SK-N-SH (cell line): ENCODE results near the gene CASP9. TPM values are rescaled to one million over a fixed set of nuclear protein-coding genes. Genes with fewer than 3 reads are reported as not detected.

Experiments
- CTCF ChIA-PET: fragments of 300-600, 350-600 bp; formaldehyde crosslinking; extraction: SDS; loops from one replicate; lab custom pipeline; 2021; lab: Yijun Ruan, JAX
- POLR2A ChIA-PET: fragments of 350-600 bp; sonication (Branson Sonifier 250); formaldehyde crosslinking; extraction: SDS; loops from one replicate; lab custom pipeline; 2020; ENCODE audit warnings: antibody characterized with exemption, inconsistent platforms; lab: Yijun Ruan, JAX
- DNase-seq: peaks from one replicate; pipeline ENCODE4 v3.0.0; 2012
- H2AFZ ChIP-seq: fragments of 200-600 bp; sonication (generic); 2 replicates; pipeline ENCODE4 v1.8.1; 2016; ENCODE audit warnings: antibody characterized with exemption, mild to moderate bottlenecking, low read depth
- H3F3A ChIP-seq: fragments of 200-600 bp; sonication (generic); replicated peaks from 2 replicates; pipeline ENCODE3; 2016; ENCODE audit warnings: antibody characterized with exemption, mild to moderate bottlenecking; ENCODE audit not compliant: insufficient read depth
- H3K27ac ChIP-seq, 2 experiments: fragments of 200-500 bp in 1 of 2; fragments of 200-600 bp in 1 of 2; sonication (Bioruptor generic) in 1 of 2; sonication (generic), shearing (Covaris generic) in 1 of 2; 2 replicates each; pipeline versions ENCODE4 v1.5.1 to v1.6.1; 2014 to 2016; ENCODE audit warnings: low read depth in 2 of 2, inconsistent platforms in 1 of 2, low read length in 1 of 2, mild to moderate bottlenecking in 1 of 2, mixed read lengths in 1 of 2
- H3K27me3 ChIP-seq: fragments of 200-600 bp; sonication (generic), shearing (Covaris generic); 2 replicates; pipeline ENCODE4 v1.6.1; 2016; ENCODE audit warnings: mixed run types; ENCODE audit not compliant: insufficient read depth
- H3K36me3 ChIP-seq, 2 experiments: fragments of 200-500 bp in 1 of 2; fragments of 200-600 bp in 1 of 2; sonication (Bioruptor generic) in 1 of 2; sonication (generic) in 1 of 2; replicated peaks in 1 of 2; 2 replicates each; pipeline versions ENCODE3 to v1.5.1; 2014 to 2016; ENCODE audit warnings: low read length in 1 of 2, mild to moderate bottlenecking in 1 of 2; ENCODE audit not compliant: insufficient read depth in 2 of 2, control insufficient read depth in 1 of 2
- H3K4me1 ChIP-seq, 2 experiments: fragments of 200-500 bp in 1 of 2; fragments of 200-600 bp in 1 of 2; sonication (Bioruptor generic) in 1 of 2; sonication (generic), shearing (Covaris generic) in 1 of 2; 2 replicates each; pipeline versions ENCODE4 v1.5.1 to v1.6.1; 2014 to 2016; ENCODE audit warnings: low read depth in 1 of 2, low read length in 1 of 2, mixed run types in 1 of 2; ENCODE audit not compliant: insufficient read depth in 2 of 2, control insufficient read depth in 1 of 2
- H3K4me2 ChIP-seq: fragments of 200-600 bp; sonication (generic), shearing (Covaris generic); 2 replicates; pipeline ENCODE4 v1.6.1; 2017; ENCODE audit warnings: mixed run types
- H3K4me3 ChIP-seq, 2 experiments: fragments of 200-500 bp in 1 of 2; fragments of 200-600 bp in 1 of 2; sonication (Bioruptor generic) in 1 of 2; sonication (generic), shearing (Covaris generic) in 1 of 2; 2 replicates each; pipeline versions ENCODE4 v1.5.1 to v1.8.1; 2014 to 2016; ENCODE audit warnings: low read depth in 2 of 2, inconsistent platforms in 1 of 2, low read length in 1 of 2, mild to moderate bottlenecking in 1 of 2, mixed read lengths in 1 of 2, moderate library complexity in 1 of 2
- H3K79me2 ChIP-seq: fragments of 200-600 bp; sonication (generic); 2 replicates; pipeline ENCODE4 v1.8.1; 2017; ENCODE audit warnings: mild to moderate bottlenecking; ENCODE audit not compliant: insufficient read depth
- H3K9ac ChIP-seq: fragments of 200-600 bp; sonication (generic); 2 replicates; pipeline ENCODE4 v1.6.1; 2017; ENCODE audit warnings: mixed run types
- H3K9me2 ChIP-seq: fragments of 200-600 bp; sonication (generic); 2 replicates; pipeline ENCODE4 v1.6.1; 2017; ENCODE audit warnings: mixed run types
- H3K9me3 ChIP-seq: fragments of 200-600 bp; sonication (generic); 2 replicates; pipeline ENCODE4 v1.6.1; 2017; ENCODE audit warnings: mixed run types, mild to moderate bottlenecking, moderate library complexity
- H4K20me1 ChIP-seq: fragments of 200-600 bp; sonication (generic); 2 replicates; pipeline ENCODE4 v1.6.1; 2017; ENCODE audit warnings: mild to moderate bottlenecking, mixed run types; ENCODE audit not compliant: insufficient read depth
- CHD2 ChIP-seq: fragments of 150-350 bp; IDR thresholded peaks from 2 replicates; pipeline ENCODE4 v1.6.1; 2018; ENCODE audit warnings: low read length; ENCODE audit not compliant: partially characterized antibody
- ELF1 ChIP-seq: IDR thresholded peaks from 2 replicates; pipeline ENCODE4 v1.4.0; 2012
- EP300 ChIP-seq, 2 experiments: IDR thresholded peaks; 2 replicates each; pipeline versions ENCODE4 v1.4.0 to v1.6.1; 2012; ENCODE audit warnings: borderline replicate concordance in 1 of 2, low read depth in 1 of 2, low read length in 1 of 2
- FOXJ3 ChIP-seq: sonication (generic); formaldehyde crosslinking; IDR thresholded peaks from 2 replicates; pipeline ENCODE4 v1.5.1; 2020; ENCODE audit warnings: mild to moderate bottlenecking, missing genetic modification reagents
- FOXM1 ChIP-seq: IDR thresholded peaks from 2 replicates; pipeline ENCODE4 v1.4.0; 2012; ENCODE audit warnings: low read depth, mild to moderate bottlenecking
- GABPA ChIP-seq: IDR thresholded peaks from 2 replicates; pipeline ENCODE4 v1.4.0; 2012; ENCODE audit warnings: low read depth, mild to moderate bottlenecking
- GATA2 ChIP-seq: sonication (generic); formaldehyde crosslinking; IDR thresholded peaks from 2 replicates; pipeline ENCODE4 v1.5.0; 2020; ENCODE audit warnings: mild to moderate bottlenecking, missing genetic modification reagents
- JUND ChIP-seq: IDR thresholded peaks from 2 replicates; pipeline ENCODE4 v1.4.0; 2012
- MEF2A ChIP-seq: IDR thresholded peaks from 2 replicates; pipeline ENCODE4 v1.4.0; 2012; ENCODE audit warnings: low read depth, borderline replicate concordance
- MXI1 ChIP-seq: IDR thresholded peaks from 2 replicates; pipeline ENCODE4 v1.6.1; 2012; ENCODE audit warnings: mild to moderate bottlenecking, low read depth, low read length, improper control_type of control experiment
- NFIC ChIP-seq: IDR thresholded peaks from 2 replicates; pipeline ENCODE4 v1.4.0; 2012; ENCODE audit warnings: borderline replicate concordance
- POLR2AphosphoS5 ChIP-seq: IDR thresholded peaks from 2 replicates; pipeline ENCODE4 v1.6.1; 2012; ENCODE audit warnings: low read depth, low read length
- RCOR1 ChIP-seq: fragments of 150-350 bp; IDR thresholded peaks from 2 replicates; pipeline ENCODE4 v1.6.1; 2017; ENCODE audit warnings: antibody characterized with exemption, low read length
- SIN3A ChIP-seq: IDR thresholded peaks from 2 replicates; pipeline ENCODE4 v1.6.1; 2012; ENCODE audit warnings: low read depth, mild to moderate bottlenecking, low read length, moderate library complexity, borderline replicate concordance
- SMC3 ChIP-seq: IDR thresholded peaks from 2 replicates; pipeline ENCODE4 v1.6.1; 2012; ENCODE audit warnings: low read depth, low read length, improper control_type of control experiment
- TAF1 ChIP-seq: IDR thresholded peaks from 2 replicates; pipeline ENCODE4 v1.6.1; 2012; ENCODE audit warnings: low read depth, mild to moderate bottlenecking, low read length, moderate library complexity, borderline replicate concordance
- TCF12 ChIP-seq: IDR thresholded peaks from 2 replicates; pipeline ENCODE4 v1.4.0; 2012
- TEAD4 ChIP-seq: IDR thresholded peaks from 2 replicates; pipeline ENCODE4 v1.4.0; 2012; ENCODE audit warnings: mild to moderate bottlenecking, borderline replicate concordance; ENCODE audit not compliant: insufficient read depth
- USF1 ChIP-seq: IDR thresholded peaks from 2 replicates; pipeline ENCODE4 v1.4.0; 2012; ENCODE audit warnings: low read depth, borderline replicate concordance
- USF2 ChIP-seq: fragments of 150-350 bp; IDR thresholded peaks from 2 replicates; pipeline ENCODE4 v1.6.1; 2017; ENCODE audit warnings: antibody characterized with exemption, low read length, low read depth, borderline replicate concordance
- YY1 ChIP-seq: IDR thresholded peaks from 2 replicates; pipeline ENCODE4 v1.4.0; 2012; ENCODE audit warnings: low read depth, mild to moderate bottlenecking
- WGBS: methylation state at CpG from one replicate; pipeline ENCODE4 v1.1.6; 2017; ENCODE audit warnings: low lambda C conversion rate; 5-methylcytosine and 5-hydroxymethylcytosine counted together
- polyA plus RNA-seq, 3 experiments: library from polyadenylated mRNA; depleted of rRNA; stranded (reverse); fragments of >200 nt; gene quantifications; 2 replicates each; pipeline ENCODE4 v1.2.3, GENCODE V29; 2012
- TF ChIP-seq, protein P1 (sequence below): IDR thresholded peaks from 2 replicates; pipeline ENCODE4 v1.4.0; 2012; ENCODE audit warnings: low read depth
- TF ChIP-seq, protein P2 (sequence below): fragments of 150-350 bp; IDR thresholded peaks from 2 replicates; pipeline ENCODE4 v1.6.1; 2016; ENCODE audit warnings: mild to moderate bottlenecking, low read depth, low read length

CASP9 gene
- 16.9 and 19.2 TPM in 2 replicates for polyA plus RNA-seq (2012; rRNA removed)
- 10.2 and 13.9 TPM in 2 replicates for polyA plus RNA-seq (2012; cell fraction: cytosol; rRNA removed)
- polyA plus RNA-seq (2012; cell fraction: nucleus; rRNA removed) = 35.1 and 35.9 TPM in 2 replicates

DNA sequence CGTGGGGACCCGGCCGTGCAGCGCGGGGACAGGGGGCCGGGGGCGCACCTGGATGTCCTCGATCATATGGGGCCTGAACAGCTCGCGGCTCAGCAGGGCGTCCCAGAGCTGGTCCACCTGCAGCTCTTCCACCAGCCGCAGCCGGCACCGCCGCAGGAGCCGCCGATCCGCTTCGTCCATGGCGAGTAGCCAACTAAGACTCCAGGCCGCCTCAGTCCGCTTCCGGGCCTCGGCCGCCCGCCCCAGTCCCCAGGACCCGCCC lies at the start of gene CASP9:
Gene CASP9 (minus strand): TSS at position 195 of the 262 bp plus-strand sequence. CDS start 15 bp downstream, at position 180.
- ChIA-PET CTCF (interaction anchor here (0.6 kb wide), 1 partner anchor 219 kb away, joined by 3 read pairs; no protein-coding TSS in a partner anchor), POLR2A (no interaction called here)
- Histone ChIP-seq H3K27ac (peak within 1 kb of the TSS; percentile 90 to 97), H3K9me3 (no peaks in the 10 kb centered on the region), H3K4me1 (peaks cover 6 to 20% of the 10 kb centered on the region in 2 experiments), H3K4me3 (peak within 1 kb of the TSS; percentile 88 to 89), H3K9me2 (no peaks in the 10 kb centered on the region), H3K9ac (peak within 1 kb of the TSS; percentile 77), H3K36me3 (peaks cover under 1 to 2% of the 10 kb centered on the region in 2 experiments), H3K79me2 (peaks cover 35% of the 10 kb centered on the region), H4K20me1 (no peaks in the 10 kb centered on the region; the same call in 1 of the 2 replicates), H3K4me2 (peak within 1 kb of the TSS; percentile 91), H3F3A (peaks cover 16% of the 10 kb centered on the region), H3K27me3 (no peaks in the 10 kb centered on the region), H2AFZ (peak within 1 kb of the TSS; percentile 90)
- no peak for TF ChIP-seq GATA2 (CRISPR knock-in tag)
- TF ChIP-seq ELF1 = peak; percentile 53; the same call in 1 of the 2 replicates
- 0 out of 2 replicates have a peak, but pooled peaks have one; percentile 8 for TF ChIP-seq SIN3A
- peak; percentile 55 for TF ChIP-seq NFIC
- TF ChIP-seq POLR2AphosphoS5 = peak; percentile 54; the same call in 1 of the 2 replicates
- TF ChIP-seq TAF1 = peak; percentile 65; the same call in 1 of the 2 replicates
- no peak for TF ChIP-seq YY1
- no peak for TF ChIP-seq CHD2
- TF ChIP-seq JUND = no peak
- no peak for DNase-seq
- WGBS = no CpG with 5 or more reads among the region's 27 CpGs

DNA sequence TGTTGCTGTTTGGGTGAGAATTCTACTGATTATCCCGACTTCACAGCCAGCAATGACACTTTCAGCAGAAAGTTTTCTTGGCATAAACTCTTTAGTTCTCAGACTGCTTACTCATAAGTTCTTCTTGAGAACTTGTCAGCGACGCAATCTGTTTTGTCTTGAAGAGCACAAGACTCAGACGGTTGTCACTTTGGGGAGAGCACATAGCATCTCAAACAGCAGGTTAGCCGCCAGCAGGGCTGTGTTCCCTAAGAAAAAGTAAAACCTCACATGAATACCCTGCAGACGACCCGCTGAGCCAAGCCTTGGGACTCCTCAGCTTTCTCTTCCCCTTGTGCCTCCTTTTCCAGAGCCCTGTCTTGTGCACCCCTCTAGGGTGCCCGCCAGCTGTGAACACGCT lies 49.5 kb upstream of the CASP9 start:
- Histone ChIP-seq H3K9me2 (no peaks in the 10 kb centered on the region), H3K4me2 (no peak overlapping the region), H3K4me1 (no peaks in the 10 kb centered on the region; a peak in 2 of 4 replicates), H3K4me3 (no peak overlapping the region), H3K9me3 (no peaks in the 10 kb centered on the region), H4K20me1 (no peaks in the 10 kb centered on the region), H2AFZ (no peak overlapping the region), H3K27me3 (no peaks in the 10 kb centered on the region), H3K36me3 (peaks cover 16 to 27% of the 10 kb centered on the region in 2 experiments), H3K9ac (no peak overlapping the region), H3K27ac (no peak overlapping the region), H3K79me2 (no peaks in the 10 kb centered on the region), H3F3A (peaks cover 4% of the 10 kb centered on the region)
- ChIA-PET POLR2A (no interaction called here), CTCF (no interaction called here)
- TF ChIP-seq USF2 (no peak), JUND (no peak), MXI1 (no peak), TEAD4 (no peak), USF1 (no peak), EP300 (IDR thresholded peaks at IDR 0.05; ENCODE audit: borderline replicate concordance in 1 of 2, low read depth in 1 of 2, low read length in 1 of 2) (no peak), MEF2A (no peak), CHD2 (no peak), GABPA (no peak), POLR2AphosphoS5 (no peak), FOXM1 (no peak), RCOR1 (no peak), FOXJ3 (CRISPR knock-in tag) (no peak), GATA2 (CRISPR knock-in tag) (no peak), TCF12 (no peak), SMC3 (no peak)
- TF ChIP-seq, protein P1, sequence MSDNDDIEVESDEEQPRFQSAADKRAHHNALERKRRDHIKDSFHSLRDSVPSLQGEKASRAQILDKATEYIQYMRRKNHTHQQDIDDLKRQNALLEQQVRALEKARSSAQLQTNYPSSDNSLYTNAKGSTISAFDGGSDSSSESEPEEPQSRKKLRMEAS = no peak
- TF ChIP-seq, protein P2, sequence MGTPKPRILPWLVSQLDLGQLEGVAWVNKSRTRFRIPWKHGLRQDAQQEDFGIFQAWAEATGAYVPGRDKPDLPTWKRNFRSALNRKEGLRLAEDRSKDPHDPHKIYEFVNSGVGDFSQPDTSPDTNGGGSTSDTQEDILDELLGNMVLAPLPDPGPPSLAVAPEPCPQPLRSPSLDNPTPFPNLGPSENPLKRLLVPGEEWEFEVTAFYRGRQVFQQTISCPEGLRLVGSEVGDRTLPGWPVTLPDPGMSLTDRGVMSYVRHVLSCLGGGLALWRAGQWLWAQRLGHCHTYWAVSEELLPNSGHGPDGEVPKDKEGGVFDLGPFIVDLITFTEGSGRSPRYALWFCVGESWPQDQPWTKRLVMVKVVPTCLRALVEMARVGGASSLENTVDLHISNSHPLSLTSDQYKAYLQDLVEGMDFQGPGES = no peak
- no peak for DNase-seq
- 97% methylated on average over 9 of the region's 9 CpGs for WGBS
